HL-60 (cell line): Measurements from ENCODE around the gene ATP2B2.

ENCODE experiments used
- DNase-seq, 2 experiments: peaks; one replicate each; pipeline ENCODE4 v3.0.0-alpha.2; 2010 to 2020; ENCODE audit warnings: low read depth in 1 of 2, low spot score in 1 of 2
- H3K27ac ChIP-seq: fragments of 250-450 bp; sonication (Bioruptor Pico); replicated peaks from 2 replicates; pipeline ENCODE4 v1.5.1; 2020; ENCODE audit warnings: mild to moderate bottlenecking, moderate library complexity
- H3K27me3 ChIP-seq: fragments of 250-450 bp; sonication (Bioruptor Pico); 2 replicates; pipeline ENCODE4 v1.5.1; 2021; ENCODE audit warnings: mild to moderate bottlenecking, moderate library complexity; ENCODE audit not compliant: insufficient read depth, poor library complexity, severe bottlenecking
- H3K4me3 ChIP-seq: replicated peaks from 2 replicates; pipeline ENCODE4 v1.5.1; 2011; ENCODE audit warnings: mild to moderate bottlenecking, control low read depth, low read length; ENCODE audit not compliant: insufficient read depth
- CTCF ChIP-seq: IDR thresholded peaks from one replicate; pipeline ENCODE4 v1.5.1; 2011; ENCODE audit warnings: low read length, control low read depth, inconsistent platforms; ENCODE audit not compliant: insufficient read depth
- GABPA ChIP-seq: IDR thresholded peaks from 2 replicates; pipeline ENCODE4 v1.6.1; 2012; ENCODE audit warnings: low read depth
- POLR2AphosphoS5 ChIP-seq: IDR thresholded peaks from 2 replicates; pipeline ENCODE4 v1.6.1; 2012; ENCODE audit warnings: low read depth
- SPI1 ChIP-seq: IDR thresholded peaks from 2 replicates; pipeline ENCODE4 v1.6.1; 2012; ENCODE audit warnings: low read depth, mild to moderate bottlenecking, borderline replicate concordance
- TF ChIP-seq, protein P1 (sequence below): IDR thresholded peaks from 2 replicates; pipeline ENCODE4 v1.6.1; 2012; ENCODE audit warnings: low read depth; ENCODE audit not compliant: insufficient replicate concordance

Gene ATP2B2

DNA sequence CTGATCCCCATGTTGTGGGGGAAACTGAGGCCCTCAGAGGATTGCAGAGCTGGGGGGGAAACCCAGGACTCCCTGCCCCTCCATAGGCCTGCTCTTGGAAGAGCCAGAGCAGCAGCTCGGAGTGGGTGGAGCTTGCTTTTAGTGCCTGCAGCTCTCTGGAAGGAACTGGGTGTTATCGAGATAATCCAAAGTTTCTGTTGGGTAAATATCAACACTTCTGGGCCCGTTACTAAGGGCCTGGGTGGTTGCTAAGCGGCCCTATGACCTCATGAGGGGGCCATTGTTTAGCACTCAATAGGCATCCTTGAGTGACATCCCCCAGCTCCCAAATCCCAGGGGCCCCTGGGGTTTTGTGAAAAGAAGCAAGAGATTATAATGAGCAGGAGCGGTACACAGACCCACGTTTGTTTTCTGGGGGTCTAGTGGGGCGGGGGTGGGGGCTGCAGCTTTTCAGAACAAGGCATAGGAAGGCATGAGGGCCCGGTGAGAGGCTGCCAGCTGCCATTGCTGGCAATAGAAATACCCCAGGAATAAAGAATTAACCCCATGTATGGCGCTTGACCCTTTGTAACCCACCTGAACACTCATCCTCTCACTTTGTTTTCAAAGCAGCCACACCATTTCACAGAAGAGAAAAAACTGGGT lies 48.3 kb upstream of the ATP2B2 start:
- no peaks in the 10 kb centered on the region for H3K27me3 ChIP-seq
- TF ChIP-seq GABPA = no peak
- DNase-seq = no peak
- H3K4me3 ChIP-seq = no peak overlapping the region
- H3K27ac ChIP-seq = no peak overlapping the region; the same call in 1 of the 2 replicates

- DNase-seq = peak; percentile 10 to 18
- Histone ChIP-seq H3K27ac (peak overlapping the region; percentile 78), H3K27me3 (no peaks in the 10 kb centered on the region), H3K4me3 (no peak overlapping the region)
- TF ChIP-seq POLR2AphosphoS5 (no peak), SPI1 (no peak)
These were observed 47.2 kb upstream of the ATP2B2 start for GRCh38 chr3:10552631-10552943.

GRCh38 chr3:10551821-10552630 lies 46.6 kb upstream of the ATP2B2 start:
- DNase-seq = peak; percentile 87 to 95
- Histone ChIP-seq H3K27ac (peak overlapping the region; percentile 78), H3K4me3 (no peak overlapping the region), H3K27me3 (no peaks in the 10 kb centered on the region)
- TF ChIP-seq GABPA (no peak), SPI1 (peak; percentile 93), POLR2AphosphoS5 (peak; percentile 66), CTCF (no peak)
- TF ChIP-seq, protein P1, sequence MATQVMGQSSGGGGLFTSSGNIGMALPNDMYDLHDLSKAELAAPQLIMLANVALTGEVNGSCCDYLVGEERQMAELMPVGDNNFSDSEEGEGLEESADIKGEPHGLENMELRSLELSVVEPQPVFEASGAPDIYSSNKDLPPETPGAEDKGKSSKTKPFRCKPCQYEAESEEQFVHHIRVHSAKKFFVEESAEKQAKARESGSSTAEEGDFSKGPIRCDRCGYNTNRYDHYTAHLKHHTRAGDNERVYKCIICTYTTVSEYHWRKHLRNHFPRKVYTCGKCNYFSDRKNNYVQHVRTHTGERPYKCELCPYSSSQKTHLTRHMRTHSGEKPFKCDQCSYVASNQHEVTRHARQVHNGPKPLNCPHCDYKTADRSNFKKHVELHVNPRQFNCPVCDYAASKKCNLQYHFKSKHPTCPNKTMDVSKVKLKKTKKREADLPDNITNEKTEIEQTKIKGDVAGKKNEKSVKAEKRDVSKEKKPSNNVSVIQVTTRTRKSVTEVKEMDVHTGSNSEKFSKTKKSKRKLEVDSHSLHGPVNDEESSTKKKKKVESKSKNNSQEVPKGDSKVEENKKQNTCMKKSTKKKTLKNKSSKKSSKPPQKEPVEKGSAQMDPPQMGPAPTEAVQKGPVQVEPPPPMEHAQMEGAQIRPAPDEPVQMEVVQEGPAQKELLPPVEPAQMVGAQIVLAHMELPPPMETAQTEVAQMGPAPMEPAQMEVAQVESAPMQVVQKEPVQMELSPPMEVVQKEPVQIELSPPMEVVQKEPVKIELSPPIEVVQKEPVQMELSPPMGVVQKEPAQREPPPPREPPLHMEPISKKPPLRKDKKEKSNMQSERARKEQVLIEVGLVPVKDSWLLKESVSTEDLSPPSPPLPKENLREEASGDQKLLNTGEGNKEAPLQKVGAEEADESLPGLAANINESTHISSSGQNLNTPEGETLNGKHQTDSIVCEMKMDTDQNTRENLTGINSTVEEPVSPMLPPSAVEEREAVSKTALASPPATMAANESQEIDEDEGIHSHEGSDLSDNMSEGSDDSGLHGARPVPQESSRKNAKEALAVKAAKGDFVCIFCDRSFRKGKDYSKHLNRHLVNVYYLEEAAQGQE = no peak

DNA sequence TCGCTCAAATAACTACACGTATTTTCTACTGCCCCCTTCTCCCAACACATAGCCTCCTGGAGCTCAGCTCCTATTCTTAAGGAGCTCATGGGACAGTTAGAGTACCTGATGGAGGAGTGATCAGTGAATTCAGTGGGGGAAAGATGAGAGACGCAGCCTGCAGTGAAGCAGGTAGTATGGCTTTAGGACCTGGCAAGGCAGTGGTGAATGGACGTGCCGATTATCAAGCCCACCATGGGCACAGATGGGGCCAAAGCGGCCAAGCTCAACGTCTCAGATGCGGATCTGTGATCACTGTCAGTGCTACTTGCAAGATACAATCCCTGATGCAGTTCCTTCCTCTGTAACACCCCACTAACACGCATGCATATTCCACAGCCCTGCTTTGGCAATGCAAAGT lies 45.8 kb upstream of the ATP2B2 start:
- no peak for TF ChIP-seq SPI1
- TF ChIP-seq, protein P1 = no peak
- no peak for DNase-seq
- Histone ChIP-seq H3K27ac (peak overlapping the region; percentile 78), H3K27me3 (no peaks in the 10 kb centered on the region), H3K4me3 (no peak overlapping the region)

GRCh38 chr3:10550705-10551104 lies 45.3 kb upstream of the ATP2B2 start:
- H3K27ac ChIP-seq = peak overlapping the region; percentile 78
- TF ChIP-seq CTCF (no peak), GABPA (no peak), POLR2AphosphoS5 (no peak), SPI1 (no peak)
- TF ChIP-seq, protein P1 = no peak
- no peaks in the 10 kb centered on the region for H3K27me3 ChIP-seq
- H3K4me3 ChIP-seq = no peak overlapping the region
- no peak for DNase-seq
